Osteoblast (primary cell): ENCODE results near the gene COG5. TPM values are rescaled to one million over a fixed set of nuclear protein-coding genes. Genes with fewer than 3 reads are reported as not detected.

Experiments used
- DNase-seq: peaks from one replicate; pipeline ENCODE4 v3.0.0; 2011; ENCODE audit warnings: low spot score, mixed read lengths; ENCODE audit not compliant: insufficient read length; ENCODE audit errors: missing footprints
- H2AFZ ChIP-seq: 2 replicates; pipeline ENCODE4 v1.6.0; 2011; ENCODE audit warnings: mild to moderate bottlenecking, low read length
- H3K27ac ChIP-seq: 2 replicates; pipeline ENCODE4 v1.5.1; 2011; ENCODE audit warnings: mild to moderate bottlenecking, low read depth, low read length, moderate library complexity
- H3K27me3 ChIP-seq: 2 replicates; pipeline ENCODE4 v1.6.0; 2012; ENCODE audit warnings: mild to moderate bottlenecking, control low read depth, inconsistent platforms, low read length, moderate library complexity; ENCODE audit not compliant: insufficient read depth
- H3K36me3 ChIP-seq: 2 replicates; pipeline ENCODE4 v1.5.1; 2011; ENCODE audit warnings: mild to moderate bottlenecking, low read length, control low read depth, moderate library complexity; ENCODE audit not compliant: insufficient read depth
- H3K4me1 ChIP-seq: 2 replicates; pipeline ENCODE4 v1.5.1; 2011; ENCODE audit warnings: mild to moderate bottlenecking, low read length, control low read depth, moderate library complexity; ENCODE audit not compliant: insufficient read depth
- H3K4me2 ChIP-seq: 2 replicates; pipeline ENCODE4 v1.6.0; 2011; ENCODE audit warnings: mild to moderate bottlenecking, low read length; ENCODE audit not compliant: insufficient read depth
- H3K4me3 ChIP-seq: fragments of 200-600 bp; sonication (generic); 3 replicates; pipeline ENCODE4 v1.5.1; 2012; ENCODE audit warnings: mild to moderate bottlenecking, low read length, inconsistent platforms; ENCODE audit not compliant: insufficient read depth
- H3K79me2 ChIP-seq: 2 replicates; pipeline ENCODE4 v1.6.0; 2012; ENCODE audit warnings: mild to moderate bottlenecking, low read length, control low read depth, inconsistent platforms; ENCODE audit not compliant: insufficient read depth
- H3K9me3 ChIP-seq: 2 replicates; pipeline ENCODE4 v1.5.1; 2011; ENCODE audit warnings: low read depth, low read length, control low read depth
- H4K20me1 ChIP-seq: 2 replicates; pipeline ENCODE4 v1.6.0; 2012; ENCODE audit warnings: mild to moderate bottlenecking, low read length, control low read depth; ENCODE audit not compliant: insufficient read depth
- CTCF ChIP-seq: IDR thresholded peaks from 2 replicates; pipeline ENCODE4 v1.5.1; 2011; ENCODE audit warnings: mild to moderate bottlenecking, low read depth, low read length, moderate library complexity; ENCODE audit errors: extremely low read depth
- total RNA-seq: library from RNA; depleted of rRNA; stranded (reverse); fragments of >200 nt; gene quantifications from 2 replicates; pipeline ENCODE4 v1.2.3, GENCODE V29; 2012

COG5 gene
- total RNA-seq, 1 donor, result 29.7 TPM

- H3K79me2 ChIP-seq, result peaks cover 4% of the 10 kb centered on the region
- no peak for DNase-seq
- H3K4me1 ChIP-seq, result no peaks in the 10 kb centered on the region
- no peak overlapping the region for H3K4me2 ChIP-seq
- TF ChIP-seq CTCF, result no peak
- H3K36me3 ChIP-seq, result peaks cover 52% of the 10 kb centered on the region
- peaks cover 5% of the 10 kb centered on the region for H4K20me1 ChIP-seq
- no peak overlapping the region for H3K27ac ChIP-seq
- no peak overlapping the region for H3K4me3 ChIP-seq
- H3K27me3 ChIP-seq, result no peaks in the 10 kb centered on the region
- H3K9me3 ChIP-seq, result no peaks in the 10 kb centered on the region
- H2AFZ ChIP-seq, result no peak overlapping the region
Measured at GRCh38 chr7:107186240-107186639, 377.5 kb downstream of the COG5 start.

GRCh38 chr7:107185716-107186115, 378.0 kb downstream of the COG5 start:
- Histone ChIP-seq H3K79me2 (peaks cover 8% of the 10 kb centered on the region), H3K9me3 (no peaks in the 10 kb centered on the region), H2AFZ (no peak overlapping the region), H3K4me1 (peaks cover 3% of the 10 kb centered on the region), H3K36me3 (peaks cover 47% of the 10 kb centered on the region), H4K20me1 (peaks cover 5% of the 10 kb centered on the region), H3K4me3 (no peak overlapping the region), H3K4me2 (no peak overlapping the region), H3K27me3 (no peaks in the 10 kb centered on the region), H3K27ac (no peak overlapping the region)
- no peak for TF ChIP-seq CTCF
- no peak for DNase-seq

- H3K4me1 ChIP-seq, result peaks cover 15% of the 10 kb centered on the region
- H3K4me3 ChIP-seq, result no peak overlapping the region
- H3K4me2 ChIP-seq, result no peak overlapping the region
- H2AFZ ChIP-seq, result no peak overlapping the region
- TF ChIP-seq CTCF, result no peak
- no peak overlapping the region for H3K27ac ChIP-seq
- H4K20me1 ChIP-seq, result peaks cover 26% of the 10 kb centered on the region
- no peak for DNase-seq
- peaks cover 42% of the 10 kb centered on the region for H3K79me2 ChIP-seq
- no peaks in the 10 kb centered on the region for H3K27me3 ChIP-seq
- H3K36me3 ChIP-seq, result peaks cover 12% of the 10 kb centered on the region
- H3K9me3 ChIP-seq, result no peaks in the 10 kb centered on the region
Measured at GRCh38 chr7:107181172-107181571, 382.5 kb downstream of the COG5 start.

- peak; percentile 65 for DNase-seq
- peaks cover 28% of the 10 kb centered on the region for H4K20me1 ChIP-seq
- no peak for TF ChIP-seq CTCF
- no peaks in the 10 kb centered on the region for H3K27me3 ChIP-seq
- no peaks in the 10 kb centered on the region for H3K9me3 ChIP-seq
- peaks cover 47% of the 10 kb centered on the region for H3K79me2 ChIP-seq
- H3K36me3 ChIP-seq, result peaks cover 5% of the 10 kb centered on the region
- no peak overlapping the region for H2AFZ ChIP-seq
- no peak overlapping the region for H3K27ac ChIP-seq
- H3K4me3 ChIP-seq, result no peak overlapping the region
- H3K4me2 ChIP-seq, result no peak overlapping the region
- peaks cover 15% of the 10 kb centered on the region for H3K4me1 ChIP-seq
Measured at GRCh38 chr7:107180378-107180777, 383.3 kb downstream of the COG5 start.
